Activated gamma-delta T cell treated with Interleukin-2 at 50 U/mL for 16 hours (primary cell): ENCODE results near the gene TFDP2.
"Not testable (repeated sequence)": the region's sequence is repeated elsewhere in the genome, so short reads cannot be mapped to it uniquely, and the experiment has no call there.

ENCODE experiments used
- DNase-seq: peaks from one replicate; pipeline ENCODE4 v3.0.0-alpha.2; 2020

The TFDP2 gene

DNA sequence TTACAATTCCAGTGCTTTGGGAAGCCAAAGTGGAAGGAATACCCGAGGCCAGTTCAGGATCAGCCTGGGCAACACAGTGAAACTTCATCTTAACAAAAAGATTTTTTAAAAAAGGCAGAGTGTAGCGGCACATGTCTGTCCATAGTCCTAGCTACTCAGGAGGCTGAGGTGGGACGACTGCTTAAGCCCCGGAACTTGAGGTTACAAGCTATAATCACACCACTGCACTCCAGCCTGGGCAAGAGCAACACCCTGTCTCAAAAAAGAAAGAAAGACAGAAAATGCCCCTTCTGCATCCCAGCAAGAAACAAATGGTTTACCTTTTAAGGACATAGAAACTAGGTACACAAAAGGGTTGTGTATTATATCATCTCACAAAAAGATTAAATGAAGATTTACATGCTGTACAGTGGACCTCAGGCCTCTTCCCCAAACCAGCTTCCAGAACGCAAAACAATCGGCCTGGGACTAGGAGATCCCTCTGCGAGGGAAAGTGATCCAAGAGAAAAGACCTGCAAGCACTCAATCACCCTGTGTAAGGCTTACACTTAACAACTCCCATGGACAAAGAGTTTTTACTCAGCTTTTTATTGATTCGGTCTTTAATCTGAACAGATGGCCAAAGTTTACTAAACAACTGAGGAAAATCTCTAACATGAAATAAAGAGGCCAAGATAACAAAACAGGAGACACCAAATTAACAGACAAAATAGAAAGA lies 21.2 kb downstream of the TFDP2 start:
- no peak for DNase-seq

DNA sequence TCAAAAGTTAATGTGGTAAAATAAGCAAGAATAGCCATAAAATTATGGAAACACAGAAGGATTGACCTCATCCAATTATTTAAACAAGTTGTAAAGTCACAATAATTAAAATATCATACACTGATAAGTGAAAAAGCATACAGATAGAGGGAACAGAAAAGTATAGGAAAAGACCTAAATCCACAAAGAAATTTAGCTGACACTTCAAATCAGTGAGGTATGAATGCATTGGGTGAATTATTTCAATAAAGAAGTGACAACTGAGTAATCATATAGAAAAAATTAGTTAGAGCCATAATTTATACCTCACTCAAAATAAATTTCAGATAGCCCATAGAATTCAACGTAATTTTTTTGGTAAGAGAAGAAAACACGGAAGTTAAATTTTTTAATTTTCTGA lies 25.1 kb downstream of the TFDP2 start:
- no peak for DNase-seq

DNA sequence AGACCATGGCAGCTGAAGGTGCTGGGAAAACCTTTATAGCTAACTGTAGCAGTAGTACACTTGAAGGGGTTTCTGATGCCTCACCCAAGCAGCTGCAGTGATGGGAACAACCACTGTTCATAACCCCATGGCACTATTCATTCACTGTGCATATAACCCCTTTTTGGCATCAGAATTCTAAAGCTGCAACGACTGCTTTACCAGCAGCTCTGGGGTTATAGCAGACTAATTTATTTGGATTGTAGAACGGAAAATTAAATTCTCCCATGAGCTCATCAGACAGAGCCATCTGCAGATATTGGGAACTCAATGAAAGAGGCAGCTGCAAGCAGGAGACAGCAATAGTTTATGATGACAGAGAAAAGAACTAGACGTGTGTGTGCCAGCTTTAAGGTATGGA lies 28.6 kb downstream of the TFDP2 start:
- no peak for DNase-seq

DNA sequence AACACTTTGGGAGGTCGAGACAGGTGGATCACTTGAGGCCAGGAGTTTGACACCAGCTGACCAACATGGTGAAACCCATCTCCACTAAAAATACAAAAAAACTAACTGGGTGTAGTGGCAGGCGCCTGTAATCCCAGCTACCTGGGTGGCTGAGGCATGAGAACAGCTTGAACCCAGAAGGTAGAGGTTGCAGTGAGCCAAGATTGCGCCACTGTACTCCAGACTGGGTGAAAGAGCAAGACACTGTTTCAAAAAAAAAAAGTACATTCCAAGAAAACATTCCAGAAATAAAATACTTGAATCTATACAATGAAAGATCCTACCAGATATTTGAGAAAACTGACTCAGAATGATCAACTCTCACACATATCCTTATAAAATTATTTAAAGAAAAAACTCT lies 30.4 kb downstream of the TFDP2 start:
- no peak for DNase-seq

DNA sequence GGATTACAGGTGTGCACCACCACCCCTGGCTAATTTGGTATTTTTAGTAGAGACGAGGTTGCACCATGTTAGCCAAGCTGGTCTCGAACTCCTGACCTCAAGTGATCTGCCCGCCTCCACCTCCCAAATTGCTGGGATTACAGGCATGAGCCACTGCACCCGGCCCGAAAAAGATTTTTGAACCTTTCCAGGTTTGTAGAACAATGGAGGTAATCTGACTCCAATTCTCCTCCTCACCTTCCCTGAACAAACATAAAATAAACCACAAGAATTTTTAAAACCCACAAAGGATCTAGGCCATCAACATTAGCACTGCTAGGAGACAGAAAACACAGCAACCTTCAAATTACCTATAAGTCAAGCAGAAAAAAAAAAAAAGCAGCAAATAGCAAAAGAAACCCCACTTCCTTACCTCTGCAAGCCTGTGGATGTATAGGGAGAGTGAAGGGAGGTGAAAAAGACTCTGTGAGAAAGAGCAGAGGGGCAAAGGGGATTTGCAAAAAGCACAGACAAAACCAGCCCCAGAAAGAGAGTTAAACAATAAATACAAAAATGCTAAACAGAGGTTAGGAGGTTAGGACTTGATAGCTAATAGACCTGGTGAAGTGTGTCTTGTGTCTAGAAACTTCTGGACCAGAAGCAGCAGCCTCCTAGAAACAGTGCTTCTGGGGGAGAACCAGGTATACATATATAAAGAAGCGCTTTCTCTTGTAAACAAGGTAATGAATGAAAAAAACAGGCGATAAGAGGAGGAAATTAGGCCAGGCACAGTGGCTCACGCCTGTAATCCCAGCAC lies 32.1 kb downstream of the TFDP2 start:
- no peak for DNase-seq

DNA sequence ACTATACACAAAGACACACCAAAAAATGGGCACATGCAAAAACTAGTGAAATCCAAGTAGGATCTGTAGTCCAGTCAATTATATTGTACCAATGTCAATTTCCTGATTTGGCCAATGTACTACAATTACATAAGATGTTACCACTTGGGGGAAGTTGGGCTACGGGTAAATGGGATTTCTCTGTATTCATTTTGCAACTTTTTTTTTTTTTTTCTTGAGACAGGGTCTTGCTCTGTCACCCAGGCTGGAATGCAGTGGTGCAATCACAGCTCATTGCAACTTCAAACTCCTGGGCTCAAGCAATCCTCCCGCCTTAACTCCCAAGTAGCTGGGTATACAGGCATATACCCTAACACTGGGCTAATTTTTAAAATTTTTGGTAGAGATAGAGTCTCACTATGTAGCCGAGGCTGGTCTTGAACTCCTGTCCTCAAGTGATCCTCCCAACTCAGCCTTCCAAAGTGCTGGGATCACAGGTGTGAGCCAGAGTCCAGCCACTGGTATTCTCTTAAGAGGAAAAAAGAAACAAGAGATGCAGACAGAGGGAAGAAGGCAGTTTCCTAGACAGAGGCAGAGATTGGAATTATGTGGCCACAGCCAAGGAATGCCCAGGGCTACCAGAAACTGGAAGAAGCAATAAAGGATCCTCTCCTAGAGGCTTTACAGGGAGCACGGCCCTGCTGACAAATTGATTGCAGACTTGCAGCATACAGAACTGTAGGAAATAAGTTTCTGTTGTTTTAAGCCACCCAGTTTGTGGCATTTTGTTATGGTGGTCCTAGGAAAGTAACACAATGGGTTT lies 33.3 kb downstream of the TFDP2 start:
- no peak for DNase-seq

DNA sequence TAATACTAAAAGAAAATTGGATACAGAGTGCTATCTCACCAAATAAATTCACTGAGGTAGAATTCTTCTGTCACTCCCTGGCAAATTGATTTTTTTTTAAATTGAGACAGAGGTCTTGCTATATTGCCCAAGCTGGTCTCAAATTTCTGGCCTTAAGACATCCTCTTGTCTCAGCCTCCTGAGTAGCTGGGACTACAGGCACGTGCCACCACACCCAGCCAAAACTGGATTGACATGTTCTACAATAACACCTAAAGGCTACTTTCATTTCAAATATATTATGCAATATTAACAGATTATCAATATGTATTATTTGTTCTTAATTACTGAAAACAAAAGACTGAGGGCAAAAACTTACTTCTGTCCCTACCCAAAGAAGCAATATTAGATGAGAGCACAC lies 36.7 kb downstream of the TFDP2 start:
- no peak for DNase-seq

DNA sequence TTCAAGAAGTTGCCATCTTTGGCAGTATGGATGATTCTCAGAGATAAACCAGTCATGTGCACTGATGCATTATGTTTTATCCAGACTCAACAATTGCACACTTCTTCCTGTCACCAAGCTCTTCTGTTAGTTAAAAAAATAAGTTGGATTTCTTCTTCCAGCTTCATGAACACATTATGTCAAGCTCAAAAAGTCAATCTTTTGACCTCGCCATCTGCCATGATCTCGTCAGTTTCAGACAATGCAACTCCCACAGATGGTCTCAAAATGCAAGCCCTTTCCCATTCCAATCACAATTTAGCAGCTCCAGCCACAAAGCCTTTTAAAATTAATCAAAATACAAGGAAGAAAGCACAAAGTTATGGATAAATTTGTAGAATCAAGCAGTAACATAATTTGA lies 42.8 kb downstream of the TFDP2 start:
- DNase-seq: no peak

DNA sequence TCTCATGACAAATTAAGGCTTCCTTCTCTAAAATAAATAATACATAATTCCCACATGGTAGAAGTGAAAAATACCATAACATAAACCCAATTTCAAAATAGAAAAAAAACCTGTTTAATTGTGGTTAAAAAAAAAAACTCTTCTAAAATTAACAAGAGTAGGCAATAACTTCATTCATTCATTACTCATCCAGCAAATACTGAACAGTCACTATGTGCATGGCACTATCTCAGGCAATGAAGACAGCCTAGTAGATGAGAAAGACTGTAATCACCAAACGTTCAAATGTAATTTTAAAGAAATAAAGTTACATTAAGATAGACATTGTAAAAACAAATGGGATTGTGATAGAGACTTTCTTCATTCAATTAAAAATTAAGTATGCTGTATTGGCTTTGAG lies 43.4 kb downstream of the TFDP2 start:
- no peak for DNase-seq

DNA sequence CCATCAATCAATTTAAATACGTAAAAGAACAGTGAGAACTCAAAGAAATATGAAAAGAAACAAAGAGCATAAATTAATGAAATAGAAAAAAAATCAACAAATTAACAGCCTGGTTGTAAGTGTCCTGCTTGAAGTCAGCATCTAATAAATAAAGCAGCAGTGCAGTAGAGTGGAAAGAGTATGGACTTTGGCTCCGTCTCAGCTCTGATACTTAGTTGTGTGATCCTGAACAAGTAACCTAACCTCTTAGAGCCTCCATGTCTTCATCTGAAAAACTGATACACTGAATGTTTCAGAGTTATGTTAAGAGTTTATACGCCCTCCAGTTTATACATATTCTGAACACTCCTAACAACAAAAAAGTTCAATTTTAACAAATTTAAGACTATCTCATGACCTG lies 44.6 kb downstream of the TFDP2 start:
- no peak for DNase-seq

DNA sequence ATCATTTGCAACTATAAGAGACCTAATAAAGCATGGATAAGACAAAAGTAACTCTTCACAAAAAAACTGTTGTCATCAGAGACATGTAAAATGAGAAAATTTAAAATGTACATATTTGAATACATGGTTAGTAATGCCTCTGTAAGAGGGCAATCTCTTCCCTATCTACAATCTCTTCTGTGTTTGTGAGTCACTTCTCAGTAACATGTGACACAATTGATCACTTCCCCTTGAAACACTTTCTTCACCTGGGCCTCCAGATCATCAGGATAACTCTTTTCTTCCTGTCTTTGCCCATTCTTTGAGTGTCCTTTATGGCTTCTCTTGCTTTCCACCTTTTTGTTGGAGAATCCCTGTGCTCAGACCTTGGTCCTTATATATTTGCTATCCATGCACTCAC lies 50.4 kb downstream of the TFDP2 start:
- no peak for DNase-seq

DNA sequence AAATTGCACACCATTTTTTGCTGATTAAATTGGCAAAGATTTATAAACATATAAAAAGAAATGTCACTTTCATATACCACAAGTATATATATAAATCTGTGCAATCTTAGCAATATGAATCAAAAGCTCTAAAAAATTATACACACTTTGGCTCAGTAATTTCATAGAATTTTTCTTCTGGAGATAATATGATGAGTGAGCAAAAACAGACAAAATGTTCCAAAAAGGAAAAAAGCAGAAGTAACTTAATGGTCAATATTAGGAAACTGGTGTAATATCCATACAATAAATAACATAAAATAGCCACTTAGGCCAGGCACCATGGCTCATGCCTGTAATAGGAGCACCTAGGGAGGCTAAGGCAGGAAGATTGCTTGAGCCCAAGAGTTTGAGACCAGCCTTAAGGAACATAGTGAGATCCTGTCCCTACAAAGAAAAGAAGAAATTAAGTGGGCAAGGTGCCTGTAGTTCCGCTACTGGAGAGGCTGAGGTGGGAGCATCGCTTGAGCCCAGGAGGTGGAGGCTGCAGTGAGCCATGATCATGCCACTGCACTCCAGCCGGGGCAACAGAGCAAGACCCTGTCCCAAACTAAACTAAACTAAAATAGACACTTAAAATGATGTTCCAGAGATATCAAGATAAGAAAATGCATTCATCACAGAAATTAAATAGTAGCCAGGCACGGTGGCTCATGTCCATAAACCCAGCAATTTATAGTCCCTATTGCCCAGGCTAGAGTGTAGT lies 52.1 kb downstream of the TFDP2 start:
- no peak for DNase-seq

DNA sequence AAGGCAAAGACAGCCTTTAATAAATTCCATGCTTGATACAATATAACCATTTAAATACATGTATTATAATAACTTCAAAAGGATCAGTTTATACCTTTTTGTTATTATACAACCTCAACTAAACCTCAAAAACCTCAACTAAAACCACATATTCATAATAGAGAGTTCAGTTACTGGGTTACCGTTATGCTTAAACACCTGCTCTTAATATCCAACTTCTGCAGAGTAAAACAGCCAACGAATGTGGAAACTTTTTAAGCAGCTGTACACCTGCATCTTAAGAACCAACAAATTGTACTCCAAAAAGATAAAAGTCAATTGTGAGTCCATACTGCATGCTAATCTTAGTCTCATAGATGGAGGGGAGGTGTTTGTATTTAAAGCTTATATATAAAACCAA lies 53.5 kb downstream of the TFDP2 start:
- no peak for DNase-seq

DNA sequence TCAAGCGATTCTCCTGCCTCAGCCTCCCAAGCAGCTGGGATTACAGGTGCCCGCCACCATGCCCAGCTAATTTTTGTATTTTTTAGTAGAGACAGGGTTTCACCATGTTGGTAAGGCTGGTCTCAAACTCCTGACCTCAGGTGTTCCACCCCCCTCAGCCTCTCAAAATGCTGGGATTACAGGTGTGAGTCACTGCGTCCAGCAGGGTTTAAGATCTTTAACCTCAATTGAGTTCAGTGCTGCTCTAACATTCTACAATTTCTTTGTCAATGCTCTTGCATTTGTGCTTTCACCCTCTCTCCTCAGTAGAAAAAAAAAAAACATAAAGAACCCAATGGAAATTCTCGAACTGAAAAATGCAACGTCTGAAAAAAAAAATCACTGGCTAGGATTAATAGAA lies 60.4 kb downstream of the TFDP2 start:
- DNase-seq: not testable (repeated sequence)

DNA sequence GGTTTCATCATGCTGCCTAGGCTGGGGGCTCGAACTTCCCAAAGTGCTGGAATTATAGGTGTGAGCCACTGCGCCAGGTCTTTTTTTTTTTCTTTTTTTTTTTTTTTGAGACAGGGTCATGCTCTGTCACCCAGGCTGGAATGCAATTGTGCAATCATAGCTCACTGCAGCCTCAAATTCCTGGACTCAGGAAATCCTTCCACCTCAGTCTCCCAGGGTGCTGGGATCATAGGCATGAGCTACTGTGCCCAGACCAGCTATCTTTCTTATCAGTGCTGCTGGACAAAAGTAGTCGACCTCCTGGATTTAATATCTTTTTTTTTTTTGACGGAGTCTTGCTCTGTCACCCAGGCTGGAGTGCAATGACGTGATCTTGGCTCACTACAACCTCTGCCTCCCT lies 60.8 kb downstream of the TFDP2 start:
- DNase-seq: no peak

DNA sequence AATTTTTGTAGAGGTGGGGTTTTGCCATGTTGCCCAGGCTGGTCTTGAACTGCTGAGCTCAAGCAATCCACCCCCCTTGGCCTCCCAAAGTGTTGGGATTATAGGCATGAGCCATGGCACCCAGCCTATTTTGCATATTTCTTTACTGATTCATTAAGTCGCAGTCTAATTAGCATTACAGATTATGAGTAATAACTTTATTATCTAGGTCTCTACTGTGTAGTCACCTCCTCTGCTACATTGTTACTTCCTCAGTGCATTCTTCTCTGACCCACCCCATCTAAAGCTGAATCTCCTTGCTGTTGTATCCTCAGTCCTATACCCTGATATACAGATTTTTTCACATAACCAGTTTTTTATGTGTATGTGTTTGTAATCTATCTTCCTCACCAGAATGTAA lies 61.7 kb downstream of the TFDP2 start:
- DNase-seq: no peak

DNA sequence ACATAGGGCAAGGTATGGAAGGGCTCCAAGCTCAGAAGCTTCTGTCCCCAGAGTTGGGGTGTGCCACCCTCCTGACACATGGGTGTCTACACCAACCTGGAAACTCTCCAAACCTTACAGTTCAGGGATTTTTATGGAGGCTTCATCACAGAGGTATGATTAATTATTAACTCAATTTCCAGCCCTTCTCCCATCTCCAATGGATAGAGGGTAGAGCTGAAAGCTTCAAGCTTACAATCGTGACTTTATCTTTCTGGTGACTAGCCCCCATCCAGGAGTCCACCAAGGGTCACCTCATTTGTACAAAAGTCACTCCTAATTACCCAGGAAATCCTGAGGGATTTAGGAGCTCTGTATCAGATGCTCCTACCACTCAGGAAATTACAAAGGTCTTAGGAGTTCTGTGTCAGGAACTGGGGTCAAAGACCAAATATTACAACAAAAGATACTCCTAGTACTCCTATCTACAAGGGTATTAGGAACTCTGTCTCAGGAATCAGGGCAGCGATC lies 62.7 kb downstream of the TFDP2 start:
- DNase-seq: no peak

DNA sequence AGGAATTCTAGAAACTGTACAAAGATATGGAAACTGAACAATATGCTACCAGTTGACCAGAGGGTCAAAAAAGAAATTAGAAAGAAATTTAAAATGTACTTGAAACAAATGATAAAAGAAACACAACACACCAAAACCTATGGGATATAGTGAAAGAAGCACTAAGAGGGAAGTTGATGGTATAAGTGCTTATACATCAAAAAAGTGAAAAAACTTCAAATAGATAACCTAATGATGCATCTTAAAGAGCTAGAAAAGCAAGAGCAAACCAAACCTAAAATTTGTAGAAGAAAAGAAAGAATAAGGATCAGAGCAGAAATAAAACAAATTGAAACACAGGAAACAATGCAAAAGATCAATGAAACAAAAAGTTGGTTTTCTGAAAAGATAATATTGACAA lies 68.2 kb downstream of the TFDP2 start:
- DNase-seq: no peak

DNA sequence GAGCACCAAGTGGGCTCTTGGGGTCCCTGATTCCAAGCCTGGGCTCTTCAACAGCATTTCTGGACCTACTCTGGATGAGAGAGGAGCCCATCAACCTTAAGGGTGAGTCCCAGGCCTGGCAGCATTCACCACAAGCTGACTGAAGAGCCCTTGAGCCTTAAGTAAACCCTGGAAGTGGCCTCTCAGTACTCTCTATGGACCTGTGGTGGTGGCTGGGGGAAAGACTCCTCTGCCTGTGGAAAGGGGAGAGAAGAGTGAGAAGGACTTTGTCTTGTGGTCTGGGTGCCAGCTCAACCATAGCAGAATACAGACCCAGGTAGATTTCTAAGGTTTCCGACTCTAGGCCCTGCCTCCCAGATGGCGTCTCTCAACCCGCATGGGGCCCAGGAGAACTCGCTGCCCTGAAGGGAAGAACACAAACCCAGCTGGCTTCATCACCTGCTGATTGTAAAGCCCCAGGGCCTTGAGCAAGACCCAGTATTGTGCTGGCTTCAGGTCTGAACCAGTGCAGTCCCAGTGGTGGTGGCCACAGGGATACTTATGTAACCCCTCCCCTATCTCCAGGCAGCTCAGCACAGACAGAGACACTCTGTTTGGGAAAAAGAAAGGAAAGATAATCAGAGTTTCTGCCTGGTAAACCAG lies 71.4 kb downstream of the TFDP2 start:
- DNase-seq: no peak

DNA sequence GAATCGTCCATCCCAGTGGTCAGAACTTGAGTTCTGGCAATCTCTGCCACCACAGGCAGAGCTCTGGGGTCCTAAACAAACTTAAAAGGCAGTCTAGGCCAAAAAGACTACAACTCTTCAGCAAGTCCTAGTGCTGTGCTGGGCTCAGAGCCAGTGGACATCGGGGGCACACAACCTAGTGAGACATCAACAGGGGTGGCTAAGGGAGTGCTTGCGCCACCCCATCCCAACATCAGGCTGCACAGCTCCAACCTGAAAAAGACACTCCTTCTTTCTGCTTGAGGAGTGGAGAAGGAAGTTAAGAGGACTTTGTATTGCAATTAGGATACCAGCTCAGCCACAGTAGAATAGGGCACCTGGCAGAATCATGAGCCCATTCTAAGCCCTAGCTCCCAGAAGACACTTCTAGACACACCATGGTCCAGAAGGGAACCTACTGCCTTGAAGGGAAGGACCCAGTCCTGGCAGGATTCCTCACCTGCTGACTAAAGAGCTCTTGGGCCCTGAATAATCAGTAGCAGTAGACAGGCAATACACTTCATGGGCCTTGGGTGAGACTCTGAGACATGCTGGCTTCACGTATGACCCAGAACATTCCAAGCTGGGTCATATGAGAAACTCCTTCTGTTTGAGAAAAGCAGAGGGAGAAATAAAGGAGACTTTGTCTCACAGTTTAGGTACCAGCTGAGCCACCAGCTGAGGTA lies 72.0 kb downstream of the TFDP2 start:
- DNase-seq: no peak

DNA sequence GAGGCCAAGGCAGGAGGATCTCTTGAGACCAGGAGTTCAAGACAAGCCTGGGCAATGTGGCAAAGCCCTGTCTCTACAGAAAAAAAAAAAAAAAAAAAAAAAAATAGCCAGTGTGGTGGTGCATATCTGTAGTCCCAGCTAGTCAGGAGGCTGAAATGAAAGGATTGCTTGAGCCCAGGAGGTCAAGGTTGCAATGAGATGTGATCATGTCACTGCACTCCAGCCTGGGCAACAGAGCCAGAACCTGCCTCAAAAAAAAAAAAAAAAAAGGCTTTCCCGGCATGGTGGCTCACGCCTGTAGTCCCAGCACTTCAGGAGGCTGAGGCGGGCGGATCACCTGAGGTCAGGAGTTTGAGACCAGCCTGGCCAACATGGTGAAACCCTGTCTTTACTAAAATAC lies 73.7 kb downstream of the TFDP2 start:
- not testable (repeated sequence) for DNase-seq

DNA sequence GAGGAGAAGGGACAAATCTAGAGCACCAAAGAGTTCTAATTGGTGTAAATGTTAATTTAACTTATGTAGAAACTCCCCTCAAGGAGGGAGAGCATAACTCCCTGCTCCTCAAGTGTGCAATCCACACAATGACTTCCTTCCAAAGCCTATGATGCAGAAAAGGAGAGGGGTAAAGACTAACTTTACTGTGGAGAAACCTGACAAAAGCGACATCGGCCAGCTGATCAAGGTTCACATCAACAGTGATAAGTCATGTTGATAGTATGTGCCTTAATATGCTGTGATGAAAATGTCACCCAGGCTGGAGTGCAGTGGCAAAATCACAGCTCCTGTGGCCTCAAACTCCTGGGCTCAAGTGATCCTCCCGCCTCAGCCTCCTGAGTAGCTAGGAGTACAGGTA lies 76.5 kb downstream of the TFDP2 start:
- DNase-seq: no peak
